ENCODE results near the gene SYTL2. TPM values are rescaled to one million over a fixed set of nuclear protein-coding genes. Genes with fewer than 3 reads are reported as not detected.

The SYTL2 gene
- total RNA-seq, 3 donors from 2014 or later (not counting 1 experiment from before 2014, with no cell fraction given), result 116 to 237 (median 143) TPM

GRCh38 chr11:85748455-85748891 is 62.5 kb downstream of the SYTL2 start:
- Histone ChIP-seq H3K4me3 (ENCODE audit: low read length) (no peak overlapping the region), H3K36me3 (ENCODE audit: control insufficient read depth, insufficient read depth, low read length) (peaks cover 11% of the 10 kb centered on the region), H3K27me3 (ENCODE audit: control insufficient read depth, insufficient read depth, low read length) (no peaks in the 10 kb centered on the region), H3K4me1 (ENCODE audit: control insufficient read depth, insufficient read depth, low read length) (peaks cover 56% of the 10 kb centered on the region), H3K27ac (ENCODE audit: low read length) (no peak overlapping the region), H3K9me3 (ENCODE audit: control insufficient read depth, insufficient read depth, low read length) (no peaks in the 10 kb centered on the region)
- H3K4me3 Mint-ChIP-seq, result no peak overlapping the region
- H3K27me3 Mint-ChIP-seq (ENCODE audit: low read depth in 2 of 2), result no peaks in the 10 kb centered on the region
- no peak for TF ChIP-seq CTCF (IDR thresholded peaks at IDR 0.05)
- peak overlapping the region; percentile 98 to 100 for H3K27ac Mint-ChIP-seq
- peaks cover 82 to 91% of the 10 kb centered on the region in 2 donors for H3K4me1 Mint-ChIP-seq
- 94% methylated on average over 6 of the region's 6 CpGs for WGBS (ENCODE audit: insufficient coverage)
- no peak for ATAC-seq
- DNase-seq, result no peak
- intact Hi-C loops (cut with micrococcal nuclease), result no loop called here
- H3K9me3 Mint-ChIP-seq, result no peaks in the 10 kb centered on the region
- peaks cover 13% of the 10 kb centered on the region for H3K36me3 Mint-ChIP-seq

- H3K9me3 Mint-ChIP-seq, result no peaks in the 10 kb centered on the region
- H3K9me3 ChIP-seq (ENCODE audit: control insufficient read depth, insufficient read depth, low read length), result no peaks in the 10 kb centered on the region
- H3K4me1 Mint-ChIP-seq, result peaks cover 72 to 87% of the 10 kb centered on the region in 2 donors
- H3K36me3 ChIP-seq (ENCODE audit: control insufficient read depth, insufficient read depth, low read length), result peaks cover 11% of the 10 kb centered on the region
- intact Hi-C loops (cut with micrococcal nuclease), result no loop called here
- no peak for TF ChIP-seq CTCF (IDR thresholded peaks at IDR 0.05)
- ATAC-seq (no peak), DNase-seq (no peak)
- no peaks in the 10 kb centered on the region for H3K27me3 Mint-ChIP-seq (ENCODE audit: low read depth in 2 of 2)
- H3K27ac Mint-ChIP-seq, result peak overlapping the region; percentile 82 to 100
- H3K4me3 Mint-ChIP-seq, result no peak overlapping the region
- H3K27ac ChIP-seq (ENCODE audit: low read length), result no peak overlapping the region
- no peaks in the 10 kb centered on the region for H3K27me3 ChIP-seq (ENCODE audit: control insufficient read depth, insufficient read depth, low read length)
- peaks cover 8% of the 10 kb centered on the region for H3K36me3 Mint-ChIP-seq
- H3K4me3 ChIP-seq (ENCODE audit: low read length), result no peak overlapping the region
- peaks cover 40% of the 10 kb centered on the region for H3K4me1 ChIP-seq (ENCODE audit: control insufficient read depth, insufficient read depth, low read length)
- WGBS (ENCODE audit: insufficient coverage), result 100% methylated on average over 1 of the region's 2 CpGs
Measured at GRCh38 chr11:85746670-85747069, 64.3 kb downstream of the SYTL2 start.

- peaks cover 11% of the 10 kb centered on the region for H3K36me3 ChIP-seq (ENCODE audit: control insufficient read depth, insufficient read depth, low read length)
- ATAC-seq, result peak in 1 of 3 donors; percentile 23
- no peak overlapping the region for H3K4me3 ChIP-seq (ENCODE audit: low read length)
- Mint-ChIP-seq H3K9me3 (no peaks in the 10 kb centered on the region), H3K27ac (peak overlapping the region; percentile 82 to 100), H3K4me1 (peaks cover 68 to 87% of the 10 kb centered on the region in 2 donors), H3K4me3 (peak overlapping the region; percentile 56), H3K36me3 (peaks cover 8% of the 10 kb centered on the region), H3K27me3 (ENCODE audit: low read depth in 2 of 2) (no peaks in the 10 kb centered on the region)
- DNase-seq, result peak in 1 of 2 donors; percentile 41
- no peaks in the 10 kb centered on the region for H3K27me3 ChIP-seq (ENCODE audit: control insufficient read depth, insufficient read depth, low read length)
- H3K4me1 ChIP-seq (ENCODE audit: control insufficient read depth, insufficient read depth, low read length), result peaks cover 38% of the 10 kb centered on the region
- TF ChIP-seq CTCF (IDR thresholded peaks at IDR 0.05), result no peak
- 23% methylated on average over 3 of the region's 3 CpGs for WGBS (ENCODE audit: insufficient coverage)
- intact Hi-C loops (cut with micrococcal nuclease), result no loop called here
- H3K9me3 ChIP-seq (ENCODE audit: control insufficient read depth, insufficient read depth, low read length), result no peaks in the 10 kb centered on the region
- peak overlapping the region; percentile 1 for H3K27ac ChIP-seq (ENCODE audit: low read length)
Measured at GRCh38 chr11:85745626-85746025, 65.3 kb downstream of the SYTL2 start.

- Mint-ChIP-seq H3K4me3 (no peak overlapping the region), H3K36me3 (peaks cover 2% of the 10 kb centered on the region), H3K4me1 (peaks cover 67 to 84% of the 10 kb centered on the region in 2 donors), H3K27me3 (ENCODE audit: low read depth in 2 of 2) (no peaks in the 10 kb centered on the region), H3K27ac (peak overlapping the region; percentile 83 to 89), H3K9me3 (no peaks in the 10 kb centered on the region)
- no peak overlapping the region for H3K4me3 ChIP-seq (ENCODE audit: low read length)
- TF ChIP-seq CTCF (IDR thresholded peaks at IDR 0.05), result no peak
- intact Hi-C loops (cut with micrococcal nuclease), result no loop called here
- no peaks in the 10 kb centered on the region for H3K9me3 ChIP-seq (ENCODE audit: control insufficient read depth, insufficient read depth, low read length)
- no peak overlapping the region for H3K27ac ChIP-seq (ENCODE audit: low read length)
- DNase-seq (peak in 1 of 2 donors; percentile 19), ATAC-seq (no peak)
- peaks cover 25% of the 10 kb centered on the region for H3K4me1 ChIP-seq (ENCODE audit: control insufficient read depth, insufficient read depth, low read length)
- 37% methylated on average over 1 of the region's 1 CpG for WGBS (ENCODE audit: insufficient coverage)
- peaks cover 7% of the 10 kb centered on the region for H3K36me3 ChIP-seq (ENCODE audit: control insufficient read depth, insufficient read depth, low read length)
- no peaks in the 10 kb centered on the region for H3K27me3 ChIP-seq (ENCODE audit: control insufficient read depth, insufficient read depth, low read length)
Measured at GRCh38 chr11:85742873-85743275, 68.1 kb downstream of the SYTL2 start.
